HCT116 (cell line): ENCODE results near the gene S1PR3. TPM values are rescaled to one million over a fixed set of nuclear protein-coding genes. Genes with fewer than 3 reads are reported as not detected.

Experiments
- ATAC-seq: fragments of 200-7000 bp; cut with Tn5 transposase; 2 replicates; pipeline ENCODE4 v1.9.1; 2020; ENCODE audit warnings: mild to moderate bottlenecking, moderate library complexity
- BruUV-seq: library from RNA; stranded (reverse); fragments of 400-500 nt; replicated peaks from 2 replicates; lab custom pipeline; 2021; lab: Mats Ljungman, UMichigan
- CTCF ChIA-PET: fragments of 300-600 bp; sonication (Branson Sonifier 250); formaldehyde crosslinking; loops from one replicate; lab custom pipeline; 2021; ENCODE audit warnings: antibody characterized with exemption; lab: Charles Lee
- POLR2A ChIA-PET: fragments of 300-600, 350-600 bp; sonication (Branson Sonifier 250); formaldehyde crosslinking; loops from one replicate; lab custom pipeline; 2021; ENCODE audit warnings: antibody characterized with exemption; lab: Charles Lee
- RAD21 ChIA-PET, 2 experiments: fragments of 300-600 bp; sonication (Branson Sonifier 250); formaldehyde crosslinking; loops; one replicate each; lab custom pipeline; 2023; ENCODE audit warnings: low total read pairs in 2 of 2; ENCODE audit not compliant: uncharacterized antibody in 2 of 2, unreplicated experiment in 2 of 2, low non-redundant PET in 1 of 2; lab: Charles Lee
- DNase-seq: peaks from one replicate; pipeline ENCODE4 v3.0.0-alpha.2; 2010; ENCODE audit warnings: low read depth, low spot score
- H2AFZ ChIP-seq: fragments of 200-600 bp; shearing (Covaris generic), sonication (generic); 2 replicates; pipeline ENCODE4 v1.6.1; 2017; ENCODE audit warnings: low read depth, mixed run types, mixed read lengths, antibody characterized with exemption, low read length; ENCODE audit not compliant: poor library complexity, severe bottlenecking
- H3K27ac ChIP-seq: 2 replicates; pipeline ENCODE4 v1.5.1; 2012; ENCODE audit warnings: low read depth, low read length
- H3K27me3 ChIP-seq: fragments of 200-600 bp; sonication (generic); 2 replicates; pipeline ENCODE4 v1.6.1; 2016; ENCODE audit warnings: mixed run types, low read length, mixed read lengths; ENCODE audit not compliant: insufficient read depth
- H3K36me3 ChIP-seq, 2 experiments: fragments of 200-500 bp in 1 of 2; fragments of 200-600 bp in 1 of 2; sonication (Bioruptor generic) in 1 of 2; sonication (generic) in 1 of 2; 2 replicates each; pipeline versions ENCODE4 v1.5.1 to v1.6.1; 2014 to 2016; ENCODE audit warnings: low read length in 2 of 2, inconsistent platforms in 1 of 2, mixed read lengths in 1 of 2, mixed run types in 1 of 2; ENCODE audit not compliant: insufficient read depth in 2 of 2, control insufficient read depth in 1 of 2
- H3K4me1 ChIP-seq, 2 experiments: fragments of 200-600 bp in 1 of 2; sonication (generic) in 1 of 2; 2 replicates each; pipeline versions ENCODE4 v1.5.1 to v1.6.1; 2012 to 2017; ENCODE audit warnings: low read length in 2 of 2, inconsistent platforms in 1 of 2, mild to moderate bottlenecking in 1 of 2, mixed read lengths in 1 of 2, mixed run types in 1 of 2, moderate library complexity in 1 of 2; ENCODE audit not compliant: insufficient read depth in 2 of 2, control insufficient read depth in 1 of 2
- H3K4me2 ChIP-seq: fragments of 200-600 bp; sonication (generic); 2 replicates; pipeline ENCODE4 v1.6.1; 2017; ENCODE audit warnings: mixed run types, low read length, mixed read lengths
- H3K4me3 ChIP-seq, 2 experiments: fragments of 200-600 bp in 1 of 2; sonication (generic) in 1 of 2; replicated peaks in 1 of 2; 2 replicates each; pipeline ENCODE4 v1.5.1; 2011 to 2016; ENCODE audit warnings: low read length in 2 of 2, control low read depth in 1 of 2, low read depth in 1 of 2, mild to moderate bottlenecking in 1 of 2, mixed read lengths in 1 of 2, mixed run types in 1 of 2
- H3K79me2 ChIP-seq: fragments of 200-600 bp; sonication (generic); 2 replicates; pipeline ENCODE4 v1.6.1; 2017; ENCODE audit warnings: mild to moderate bottlenecking, mixed run types, low read length, moderate library complexity, mixed read lengths; ENCODE audit not compliant: insufficient read depth
- H3K9ac ChIP-seq: fragments of 200-600 bp; sonication (generic); 2 replicates; pipeline ENCODE4 v1.6.1; 2016; ENCODE audit warnings: low read length, mixed read lengths
- H3K9me2 ChIP-seq: fragments of 200-600 bp; sonication (generic), shearing (Covaris generic); 2 replicates; pipeline ENCODE4 v1.6.1; 2017; ENCODE audit warnings: mixed run types, mild to moderate bottlenecking, moderate library complexity; ENCODE audit not compliant: insufficient read depth
- H3K9me3 ChIP-seq, 2 experiments: fragments of 200-500 bp in 1 of 2; fragments of 200-600 bp in 1 of 2; sonication (Bioruptor generic) in 1 of 2; sonication (generic) in 1 of 2; 2 replicates each; pipeline ENCODE4 v1.6.1; 2014 to 2017; ENCODE audit warnings: low read length in 2 of 2, mixed read lengths in 2 of 2, inconsistent platforms in 1 of 2, low read depth in 1 of 2, mild to moderate bottlenecking in 1 of 2, mixed run types in 1 of 2, moderate library complexity in 1 of 2; ENCODE audit not compliant: control insufficient read depth in 1 of 2, insufficient read depth in 1 of 2
- H4K20me1 ChIP-seq: fragments of 200-600 bp; sonication (generic), shearing (Covaris generic); 2 replicates; pipeline ENCODE4 v1.6.1; 2017; ENCODE audit warnings: mixed run types, mild to moderate bottlenecking, moderate library complexity; ENCODE audit not compliant: insufficient read depth
- ATF3 ChIP-seq: IDR thresholded peaks from 2 replicates; pipeline ENCODE4 v1.6.1; 2012
- CBX3 ChIP-seq: IDR thresholded peaks from 2 replicates; pipeline ENCODE4 v1.6.1; 2012; ENCODE audit warnings: low read depth
- CEBPB ChIP-seq: IDR thresholded peaks from 2 replicates; pipeline ENCODE4 v1.6.1; 2012; ENCODE audit warnings: low read depth
- EGR1 ChIP-seq: IDR thresholded peaks from 2 replicates; pipeline ENCODE4 v1.6.1; 2012; ENCODE audit warnings: low read depth
- ELF1 ChIP-seq: IDR thresholded peaks from 2 replicates; pipeline ENCODE4 v1.6.1; 2012; ENCODE audit warnings: low read depth, borderline replicate concordance
- EZH2 ChIP-seq: fragments of 200-600 bp; sonication (generic); IDR thresholded peaks from 2 replicates; pipeline ENCODE4 v1.6.1; 2017; ENCODE audit warnings: antibody characterized with exemption, mixed run types
- EZH2phosphoT487 ChIP-seq: fragments of 200-600 bp; IDR thresholded peaks from 2 replicates; pipeline ENCODE4 v1.6.1; 2018; ENCODE audit warnings: antibody characterized with exemption, borderline replicate concordance
- JUND ChIP-seq: IDR thresholded peaks from 2 replicates; pipeline ENCODE4 v1.6.1; 2012
- POLR2A ChIP-seq: IDR thresholded peaks from 2 replicates; pipeline ENCODE4 v1.7.0; 2011; ENCODE audit warnings: borderline replicate concordance; ENCODE audit not compliant: insufficient read depth, insufficient read length; ENCODE audit errors: extremely low read depth
- RAD21 ChIP-seq: IDR thresholded peaks from 2 replicates; pipeline ENCODE4 v1.6.1; 2012; ENCODE audit warnings: low read depth, mild to moderate bottlenecking
- SIN3A ChIP-seq: IDR thresholded peaks from 2 replicates; pipeline ENCODE4 v1.6.1; 2012; ENCODE audit warnings: low read depth
- SP1 ChIP-seq: IDR thresholded peaks from 2 replicates; pipeline ENCODE4 v1.6.1; 2012; ENCODE audit warnings: low read depth
- SRF ChIP-seq: IDR thresholded peaks from 2 replicates; pipeline ENCODE4 v1.6.1; 2012; ENCODE audit warnings: low read depth
- YY1 ChIP-seq: IDR thresholded peaks from 2 replicates; pipeline ENCODE4 v1.6.1; 2011; ENCODE audit warnings: low read length, low read depth, moderate library complexity, mild to moderate bottlenecking; ENCODE audit not compliant: insufficient replicate concordance; ENCODE audit errors: extremely low read depth
- intact Hi-C: fragments of 100-400 bp; cut with micrococcal nuclease; formaldehyde crosslinking; loops from 2 replicates; pipeline ENCODE4 v1.10.0; 2022
- total RNA-seq: library from RNA; stranded (reverse); gene quantifications from one replicate; pipeline ENCODE4 v1.2.1, GENCODE V29; 2021; ENCODE audit not compliant: unreplicated experiment
- TF ChIP-seq, protein P1 (sequence below): IDR thresholded peaks from 2 replicates; pipeline ENCODE4 v1.6.1; 2012

The S1PR3 gene
- total RNA-seq, 1 experiment from 2014 or later: 0.07 TPM

- no peak for TF ChIP-seq CEBPB
- no peak for TF ChIP-seq POLR2A
- no peak for TF ChIP-seq CBX3
- no peak for TF ChIP-seq EGR1
Observed at GRCh38 chr9:89010526-89011111, 19.4 kb downstream of the S1PR3 start (continued).

GRCh38 chr9:89011683-89012082, 20.4 kb downstream of the S1PR3 start:
- ATAC-seq: no peak
- ChIA-PET RAD21 (no interaction called here), POLR2A (no interaction called here), CTCF (no interaction called here)
- no peaks in the 10 kb centered on the region for H3K36me3 ChIP-seq
- H3K9ac ChIP-seq: no peak overlapping the region
- no peak overlapping the region for H2AFZ ChIP-seq
- no peak overlapping the region for H3K4me2 ChIP-seq
- no peaks in the 10 kb centered on the region for H3K9me3 ChIP-seq
- no peaks in the 10 kb centered on the region for H3K27me3 ChIP-seq
- no peaks in the 10 kb centered on the region for H3K79me2 ChIP-seq
- no peak overlapping the region for H3K4me3 ChIP-seq
- no peak for DNase-seq
- no peak overlapping the region for H3K27ac ChIP-seq
- H3K4me1 ChIP-seq: no peaks in the 10 kb centered on the region
- H4K20me1 ChIP-seq: no peaks in the 10 kb centered on the region
- no TSS peak for BruUV-seq
- intact Hi-C loops: no loop called here
- TF ChIP-seq POLR2A (no peak), EZH2 (no peak), RAD21 (no peak), SP1 (no peak), YY1 (no peak), EZH2phosphoT487 (no peak), ELF1 (no peak), SRF (no peak), JUND (no peak), ATF3 (no peak), SIN3A (no peak)
- TF ChIP-seq, protein P1, sequence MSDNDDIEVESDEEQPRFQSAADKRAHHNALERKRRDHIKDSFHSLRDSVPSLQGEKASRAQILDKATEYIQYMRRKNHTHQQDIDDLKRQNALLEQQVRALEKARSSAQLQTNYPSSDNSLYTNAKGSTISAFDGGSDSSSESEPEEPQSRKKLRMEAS: no peak
- no peaks in the 10 kb centered on the region for H3K9me2 ChIP-seq
